HEK293T (cell line): ENCODE results near the gene TMEM115.

Experiments used
- ARNT ChIP-seq: fragments of 450-650 bp; IDR thresholded peaks from 2 replicates; pipeline ENCODE4 v1.6.1; 2017; ENCODE audit warnings: mild to moderate bottlenecking
- CTBP1 ChIP-seq: fragments of 450-650 bp; IDR thresholded peaks from 2 replicates; pipeline ENCODE4 v1.6.1; 2016; ENCODE audit warnings: borderline replicate concordance
- FOXK2 ChIP-seq: fragments of 450-650 bp; IDR thresholded peaks from 2 replicates; pipeline ENCODE4 v1.6.1; 2016; ENCODE audit warnings: mild to moderate bottlenecking
- FOXM1 ChIP-seq: fragments of 450-650 bp; IDR thresholded peaks from 2 replicates; pipeline ENCODE4 v1.6.1; 2017; ENCODE audit warnings: mild to moderate bottlenecking, borderline replicate concordance
- L3MBTL2 ChIP-seq: fragments of 450-650 bp; conservative IDR thresholded peaks from 2 replicates; pipeline ENCODE4 v1.6.1; 2016; ENCODE audit warnings: mild to moderate bottlenecking
- LEF1 ChIP-seq: fragments of 450-650 bp; IDR thresholded peaks from 2 replicates; pipeline ENCODE4 v1.6.1; 2017; ENCODE audit warnings: mild to moderate bottlenecking, borderline replicate concordance
- SP1 ChIP-seq: fragments of 450-650 bp; IDR thresholded peaks from 2 replicates; pipeline ENCODE4 v1.6.1; 2017
- SUZ12 ChIP-seq: fragments of 450-650 bp; IDR thresholded peaks from 2 replicates; pipeline ENCODE4 v1.6.1; 2016; ENCODE audit warnings: mild to moderate bottlenecking
- TF ChIP-seq, protein P1 (sequence below): fragments of 450-650 bp; IDR thresholded peaks from 2 replicates; pipeline ENCODE4 v1.6.1; 2016

DNA sequence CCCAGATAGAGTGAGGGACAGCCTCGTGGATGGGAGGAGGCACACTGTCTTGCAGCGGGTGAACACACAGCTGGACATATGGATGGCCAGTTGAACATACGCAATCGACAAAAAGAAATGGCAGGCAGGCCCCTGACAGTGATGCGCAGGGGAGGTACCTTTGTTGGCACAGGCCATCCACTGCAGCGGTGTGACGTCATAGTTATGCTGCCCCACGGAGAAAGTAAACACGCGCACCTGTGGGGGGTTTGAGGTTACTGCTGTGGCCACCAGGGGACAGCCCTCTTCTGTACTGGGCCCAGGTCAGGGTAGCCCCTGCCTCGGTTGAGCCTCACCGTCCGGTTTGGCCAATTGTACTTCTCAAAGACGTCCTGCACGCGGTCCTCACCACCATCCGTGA is 19.4 kb upstream of the TMEM115 start:
- TF ChIP-seq L3MBTL2 (no peak), LEF1 (no peak), ARNT (no peak), SUZ12 (no peak), SP1 (no peak), FOXM1 (no peak), CTBP1 (no peak), FOXK2 (no peak)
- TF ChIP-seq, protein P1, sequence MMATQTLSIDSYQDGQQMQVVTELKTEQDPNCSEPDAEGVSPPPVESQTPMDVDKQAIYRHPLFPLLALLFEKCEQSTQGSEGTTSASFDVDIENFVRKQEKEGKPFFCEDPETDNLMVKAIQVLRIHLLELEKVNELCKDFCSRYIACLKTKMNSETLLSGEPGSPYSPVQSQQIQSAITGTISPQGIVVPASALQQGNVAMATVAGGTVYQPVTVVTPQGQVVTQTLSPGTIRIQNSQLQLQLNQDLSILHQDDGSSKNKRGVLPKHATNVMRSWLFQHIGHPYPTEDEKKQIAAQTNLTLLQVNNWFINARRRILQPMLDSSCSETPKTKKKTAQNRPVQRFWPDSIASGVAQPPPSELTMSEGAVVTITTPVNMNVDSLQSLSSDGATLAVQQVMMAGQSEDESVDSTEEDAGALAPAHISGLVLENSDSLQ, result no peak
